Measurements from ENCODE around the gene PIP4K2A.

DNA sequence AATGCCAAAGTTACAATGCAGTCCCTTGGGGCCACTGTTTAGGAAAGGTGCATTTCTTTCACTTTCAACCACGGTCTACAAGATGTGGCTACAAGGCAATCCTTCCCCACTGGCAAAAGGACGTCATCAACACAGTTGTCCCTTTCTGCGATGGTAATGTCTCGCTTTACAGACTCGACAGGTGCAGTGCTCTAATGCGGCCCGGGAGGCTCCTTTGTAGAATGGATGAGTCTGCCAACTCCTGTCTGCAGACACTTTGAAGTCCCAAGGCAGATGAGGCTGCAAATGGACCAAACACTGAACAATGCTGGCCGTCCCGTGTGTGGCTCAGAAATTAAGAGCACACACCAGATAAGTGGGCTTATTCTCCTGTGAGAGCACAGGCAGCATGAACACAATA lies 133.7 kb downstream of the PIP4K2A start:
- TF ChIP-seq POLR2AphosphoS5 (IDR thresholded peaks at IDR 0.05; ENCODE audit: borderline replicate concordance, low read depth, low read length) = no peak
- TF ChIP-seq EZH2 (IDR thresholded peaks at IDR 0.05) = no peak
- no peak for TF ChIP-seq FOXP2 (optimal IDR thresholded peaks at IDR 0.05; ENCODE audit: control extremely low read depth, extremely low read length, insufficient read depth)

Measured in SK-N-MC (cell line).